Breast epithelium (tissue), 3 donors: ENCODE data around the gene RAB8A.

Experiments used
- CTCF ChIP-seq, 3 donors: fragments of 450-650 bp; IDR thresholded peaks; one replicate each; pipeline ENCODE4 v1.5.1; 2016 to 2017; ENCODE audit warnings: antibody characterized with exemption in 3 of 3, mild to moderate bottlenecking in 3 of 3, moderate library complexity in 3 of 3
- POLR2AphosphoS5 ChIP-seq, 3 donors: sonication (generic); formaldehyde crosslinking; IDR thresholded peaks; one replicate each; pipeline ENCODE4 v1.6.1; 2017; ENCODE audit warnings: antibody characterized with exemption in 3 of 3

GRCh38 chr19:16146112-16146511, 34.4 kb downstream of the RAB8A start:
- TF ChIP-seq CTCF (IDR thresholded peaks at IDR 0.05) (no peak), POLR2AphosphoS5 (IDR thresholded peaks at IDR 0.05) (no peak)
